ENCODE measurements around the gene TWF1. TPM values are rescaled to one million over a fixed set of nuclear protein-coding genes. Genes with fewer than 3 reads are reported as not detected.

TWF1 gene
- total and polyA plus RNA-seq, 2 donors (not counting 3 experiments of a cell fraction or from before 2014, with no cell fraction given): 23.8 to 75.5 TPM

DNA sequence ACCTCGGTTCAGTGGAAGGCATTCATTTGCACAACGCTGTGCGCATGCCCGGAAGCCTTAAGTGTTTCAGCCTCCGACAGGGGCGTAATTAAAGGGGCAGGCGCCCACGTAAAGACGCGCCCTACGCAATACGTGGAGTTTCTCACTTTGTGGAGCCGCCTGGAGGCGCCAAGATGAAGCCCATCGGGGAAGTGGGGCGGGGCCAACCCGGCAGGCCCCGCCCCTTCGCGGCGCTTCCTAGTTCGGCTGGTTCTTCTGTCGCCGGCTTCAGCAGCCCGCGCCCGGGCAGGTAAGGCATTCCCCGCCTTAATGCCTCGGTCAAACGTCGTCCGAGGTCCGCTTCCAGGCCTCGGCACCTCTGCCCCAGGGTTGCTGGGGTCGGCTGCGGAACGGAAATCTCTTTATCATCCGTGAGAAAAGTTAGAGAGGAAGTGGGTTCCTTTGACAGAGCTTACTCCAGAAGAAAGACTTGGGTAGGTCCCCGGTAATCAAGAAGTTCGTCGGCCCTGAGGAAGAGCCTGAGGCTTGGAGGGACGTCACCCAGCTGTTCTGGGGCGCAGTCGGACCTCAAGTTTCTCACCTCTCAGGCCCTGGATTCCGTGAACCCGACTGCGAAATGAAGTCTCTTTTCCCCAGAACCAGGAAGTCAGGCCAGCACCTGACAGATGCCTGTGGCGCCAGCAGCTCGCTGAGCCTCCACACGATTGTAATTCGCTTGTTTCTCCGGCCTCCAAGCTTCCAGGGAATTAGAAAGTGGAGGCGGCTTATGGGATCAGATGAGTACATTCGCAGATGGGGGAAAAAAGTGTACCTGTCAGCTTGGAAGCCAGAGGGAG is 47.2 kb downstream of the TWF1 start, which contains the start of the genes IRAK4 and PUS7L:
TSS of gene IRAK4 (plus strand) at position 224 of the 836 bp plus-strand sequence. CDS start 9,161 bp downstream, outside the sequence.
TSS of gene PUS7L (minus strand) at position 63 of the 836 bp plus-strand sequence. CDS start 3,545 bp downstream, outside the sequence.
- Histone ChIP-seq H3K79me2 (ENCODE audit: control insufficient read depth, insufficient read depth, low read length) (peaks cover 10% of the 10 kb centered on the region), H3K36me3 (ENCODE audit: control insufficient read depth in 2 of 2, extremely low read depth in 1 of 2, insufficient read depth in 2 of 2, low read length in 2 of 2) (no peaks in the 10 kb centered on the region), H3K4me3 (replicated peaks in 1 of 3; ENCODE audit: insufficient read depth in 1 of 3, low read depth in 1 of 3, low read length in 3 of 3) (peak within 1 kb of the TSS; percentile 65 to 75 (median 66)), H3K4me1 (ENCODE audit: control insufficient read depth, extremely low read depth, insufficient read depth, low read length) (peaks cover 17% of the 10 kb centered on the region), H3K9me1 (replicated peaks; ENCODE audit: control insufficient read depth, extremely low read depth, insufficient read depth, low read length) (no peaks in the 10 kb centered on the region), H4K20me1 (replicated peaks; ENCODE audit: control insufficient read depth, extremely low read depth, insufficient read depth, low read length) (no peaks in the 10 kb centered on the region), H3K9ac (replicated peaks; ENCODE audit: extremely low read depth, insufficient read depth, low read length) (peak within 1 kb of the TSS; percentile 67), H3K4me2 (ENCODE audit: insufficient read depth, low read length) (peak within 1 kb of the TSS; percentile 85), H3K9me3 (replicated peaks; ENCODE audit: control insufficient read depth, insufficient read depth, low read length) (no peaks in the 10 kb centered on the region), H2AFZ (ENCODE audit: low read depth, low read length) (peak within 1 kb of the TSS; percentile 92), H3K27ac (ENCODE audit: insufficient read depth, low read depth, low read length) (peak within 1 kb of the TSS; percentile 75), H3K27me3 (ENCODE audit: control insufficient read depth in 2 of 2, insufficient read depth in 2 of 2, low read length in 2 of 2) (no peaks in the 10 kb centered on the region)
- ChIA-PET CTCF (interaction anchor here (0.7 to 3.2 kb wide), 7 partner anchors 9 to 340 kb away, joined by 3 to 13 read pairs (median 6); partner anchors contain the start of gene TWF1), POLR2A (interaction anchor here (1.1 kb wide), 1 partner anchor 47 kb away, joined by 7 read pairs; the partner anchor contains the start of gene TWF1)
- intact Hi-C loops (cut with micrococcal nuclease) (loop anchor here (1.0 kb wide), 1 partner anchor 47 kb away; the partner anchor contains the start of gene TWF1), dilution Hi-C loops (cut with MboI; ENCODE audit: extremely low pct_ligation_motif_present, low sequenced_read_pairs) (no loop called here)
- TSS peak; percentile 59 for BruUV-seq (replicated peaks)
- peak; percentile 82 for TF ChIP-seq POLR2A (IDR thresholded peaks at IDR 0.05; ENCODE audit: low read depth, low read length)
- TF ChIP-seq POLR2AphosphoS5 (IDR thresholded peaks at IDR 0.05; ENCODE audit: insufficient read depth, low read depth, low read length): peak; percentile 78
- no peak for TF ChIP-seq MYC (IDR thresholded peaks at IDR 0.05; ENCODE audit: low read depth, low read length)
- TF ChIP-seq GATA2 (IDR thresholded peaks at IDR 0.05; ENCODE audit: insufficient read depth, insufficient read length, low read depth, low read length): no peak
- TF ChIP-seq EZH2 (IDR thresholded peaks at IDR 0.05; ENCODE audit: borderline replicate concordance, low read depth, low read length, severe bottlenecking): no peak
- TF ChIP-seq, protein P1, sequence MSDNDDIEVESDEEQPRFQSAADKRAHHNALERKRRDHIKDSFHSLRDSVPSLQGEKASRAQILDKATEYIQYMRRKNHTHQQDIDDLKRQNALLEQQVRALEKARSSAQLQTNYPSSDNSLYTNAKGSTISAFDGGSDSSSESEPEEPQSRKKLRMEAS (IDR thresholded peaks at IDR 0.05; ENCODE audit: insufficient read depth, insufficient read length): no peak
- no peak for TF ChIP-seq FOS (IDR thresholded peaks at IDR 0.05; ENCODE audit: borderline replicate concordance, insufficient read depth, low read length)
- TF ChIP-seq JUN (IDR thresholded peaks at IDR 0.05; ENCODE audit: borderline replicate concordance, insufficient read depth, insufficient read length, low read depth): no peak
- TF ChIP-seq, protein P2, sequence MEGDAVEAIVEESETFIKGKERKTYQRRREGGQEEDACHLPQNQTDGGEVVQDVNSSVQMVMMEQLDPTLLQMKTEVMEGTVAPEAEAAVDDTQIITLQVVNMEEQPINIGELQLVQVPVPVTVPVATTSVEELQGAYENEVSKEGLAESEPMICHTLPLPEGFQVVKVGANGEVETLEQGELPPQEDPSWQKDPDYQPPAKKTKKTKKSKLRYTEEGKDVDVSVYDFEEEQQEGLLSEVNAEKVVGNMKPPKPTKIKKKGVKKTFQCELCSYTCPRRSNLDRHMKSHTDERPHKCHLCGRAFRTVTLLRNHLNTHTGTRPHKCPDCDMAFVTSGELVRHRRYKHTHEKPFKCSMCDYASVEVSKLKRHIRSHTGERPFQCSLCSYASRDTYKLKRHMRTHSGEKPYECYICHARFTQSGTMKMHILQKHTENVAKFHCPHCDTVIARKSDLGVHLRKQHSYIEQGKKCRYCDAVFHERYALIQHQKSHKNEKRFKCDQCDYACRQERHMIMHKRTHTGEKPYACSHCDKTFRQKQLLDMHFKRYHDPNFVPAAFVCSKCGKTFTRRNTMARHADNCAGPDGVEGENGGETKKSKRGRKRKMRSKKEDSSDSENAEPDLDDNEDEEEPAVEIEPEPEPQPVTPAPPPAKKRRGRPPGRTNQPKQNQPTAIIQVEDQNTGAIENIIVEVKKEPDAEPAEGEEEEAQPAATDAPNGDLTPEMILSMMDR (IDR thresholded peaks at IDR 0.05; ENCODE audit: extremely low read depth in 1 of 2, insufficient read depth in 1 of 2, low read depth in 1 of 2, low read length in 2 of 2): peak; percentile 25 to 58
- FAIRE-seq (peak; percentile 85), DNase-seq (ENCODE audit: low read depth, low spot score) (peak; percentile 98)

Data from endothelial cell of umbilical vein (primary cell).